ENCODE measurements around the gene CRTC2.

The CRTC2 gene

DNA sequence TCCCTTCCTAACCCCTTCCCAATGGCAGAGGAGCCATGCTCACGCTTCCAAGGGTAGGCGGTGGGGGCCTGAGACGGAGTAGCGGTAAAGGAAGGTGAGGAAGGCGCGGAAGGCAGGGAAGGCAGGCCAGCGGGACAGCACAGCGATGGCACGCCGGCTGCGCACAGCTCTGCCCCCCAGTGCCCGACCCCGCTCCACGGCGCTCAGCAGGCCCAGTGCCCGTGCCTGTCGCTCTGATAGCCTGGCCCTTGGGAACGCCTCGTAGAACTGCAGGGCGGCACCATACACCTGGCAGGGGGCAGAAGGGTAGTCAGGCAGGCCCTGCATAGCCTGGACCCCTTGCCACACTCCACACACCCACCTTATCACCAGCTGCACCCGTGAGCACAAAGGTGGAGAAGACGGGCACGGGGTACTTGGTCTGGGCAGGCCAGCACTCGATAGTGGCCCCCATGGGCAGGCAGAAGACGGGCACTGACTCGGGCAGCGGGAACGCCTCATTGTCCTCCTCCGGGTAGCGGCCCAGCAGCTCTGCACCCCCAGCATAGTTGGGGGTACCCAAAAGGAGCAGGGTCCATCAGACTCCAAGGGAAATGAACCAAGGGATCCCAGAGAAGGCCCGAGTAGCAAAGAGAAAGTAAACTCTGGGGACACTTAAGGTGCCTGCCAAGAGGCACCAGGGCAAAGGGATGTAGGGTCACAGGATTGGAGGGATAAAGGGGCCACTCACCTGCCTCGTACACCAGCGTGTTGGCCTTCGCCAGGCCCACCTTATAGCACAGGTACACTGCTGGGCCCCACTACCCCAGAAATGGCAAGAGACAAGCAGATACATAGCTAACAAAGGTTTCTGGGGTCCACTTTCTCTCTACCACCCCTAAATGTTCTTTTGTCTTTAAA lies 16.3 kb downstream of the CRTC2 start:
- DNase-seq (ENCODE audit: low read depth, low spot score): no peak
- TF ChIP-seq, protein P1, sequence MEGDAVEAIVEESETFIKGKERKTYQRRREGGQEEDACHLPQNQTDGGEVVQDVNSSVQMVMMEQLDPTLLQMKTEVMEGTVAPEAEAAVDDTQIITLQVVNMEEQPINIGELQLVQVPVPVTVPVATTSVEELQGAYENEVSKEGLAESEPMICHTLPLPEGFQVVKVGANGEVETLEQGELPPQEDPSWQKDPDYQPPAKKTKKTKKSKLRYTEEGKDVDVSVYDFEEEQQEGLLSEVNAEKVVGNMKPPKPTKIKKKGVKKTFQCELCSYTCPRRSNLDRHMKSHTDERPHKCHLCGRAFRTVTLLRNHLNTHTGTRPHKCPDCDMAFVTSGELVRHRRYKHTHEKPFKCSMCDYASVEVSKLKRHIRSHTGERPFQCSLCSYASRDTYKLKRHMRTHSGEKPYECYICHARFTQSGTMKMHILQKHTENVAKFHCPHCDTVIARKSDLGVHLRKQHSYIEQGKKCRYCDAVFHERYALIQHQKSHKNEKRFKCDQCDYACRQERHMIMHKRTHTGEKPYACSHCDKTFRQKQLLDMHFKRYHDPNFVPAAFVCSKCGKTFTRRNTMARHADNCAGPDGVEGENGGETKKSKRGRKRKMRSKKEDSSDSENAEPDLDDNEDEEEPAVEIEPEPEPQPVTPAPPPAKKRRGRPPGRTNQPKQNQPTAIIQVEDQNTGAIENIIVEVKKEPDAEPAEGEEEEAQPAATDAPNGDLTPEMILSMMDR (IDR thresholded peaks at IDR 0.05; ENCODE audit: low read depth, low read length): no peak
- in situ Hi-C loops (cut with HindIII; ENCODE audit: low sequenced_read_pairs): no loop called here
- H3K4me3 ChIP-seq (ENCODE audit: low read depth, low read length): no peak overlapping the region

DNA sequence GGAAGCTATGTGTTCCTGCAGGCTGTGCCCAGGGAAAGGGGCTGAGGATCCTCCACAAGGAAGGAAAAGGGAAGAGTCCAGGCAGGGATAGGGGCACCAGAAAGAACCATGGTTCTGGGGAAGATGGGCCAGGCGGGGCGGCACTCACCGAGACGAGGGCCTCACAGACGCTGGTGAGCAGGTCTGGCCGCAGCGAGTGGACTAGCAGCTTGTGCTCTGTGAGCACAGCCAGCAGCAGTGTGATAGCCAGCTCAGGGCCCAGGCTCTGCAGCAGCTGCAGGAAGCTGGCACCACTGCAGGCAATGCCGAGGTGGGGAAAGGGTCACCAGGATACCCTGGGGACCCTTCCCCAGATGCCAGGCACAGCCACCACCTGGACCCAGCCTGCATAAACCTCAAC lies 17.7 kb downstream of the CRTC2 start:
- TF ChIP-seq, protein P1 (IDR thresholded peaks at IDR 0.05; ENCODE audit: low read depth, low read length): no peak
- H3K4me3 ChIP-seq (ENCODE audit: low read depth, low read length): no peak overlapping the region
- in situ Hi-C loops (cut with HindIII; ENCODE audit: low sequenced_read_pairs): no loop called here
- no peak for DNase-seq (ENCODE audit: low read depth, low spot score)

DNA sequence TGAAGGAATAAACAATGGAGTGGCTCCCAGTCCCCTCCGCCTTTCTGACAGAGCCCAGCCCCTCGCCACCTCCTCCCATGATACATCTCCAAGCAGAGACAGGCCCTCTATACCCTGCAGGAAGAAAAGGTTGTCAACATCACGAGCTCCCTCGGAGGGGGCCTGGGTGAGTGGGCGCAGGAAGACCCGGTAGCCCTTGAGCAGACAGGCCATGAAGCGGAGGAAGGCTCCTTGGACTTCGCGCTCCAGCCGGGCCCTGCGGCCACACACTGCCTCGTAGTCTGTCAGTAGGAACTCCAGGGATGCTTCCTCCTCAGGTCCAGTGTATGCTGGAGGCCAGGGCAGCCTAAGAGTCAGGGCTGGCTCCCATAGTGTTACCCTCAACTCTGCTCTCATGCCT lies 18.9 kb downstream of the CRTC2 start:
- no peak for DNase-seq (ENCODE audit: low read depth, low spot score)
- TF ChIP-seq, protein P1 (IDR thresholded peaks at IDR 0.05; ENCODE audit: low read depth, low read length): no peak
- no peak overlapping the region for H3K4me3 ChIP-seq (ENCODE audit: low read depth, low read length)
- in situ Hi-C loops (cut with HindIII; ENCODE audit: low sequenced_read_pairs): no loop called here

DNA sequence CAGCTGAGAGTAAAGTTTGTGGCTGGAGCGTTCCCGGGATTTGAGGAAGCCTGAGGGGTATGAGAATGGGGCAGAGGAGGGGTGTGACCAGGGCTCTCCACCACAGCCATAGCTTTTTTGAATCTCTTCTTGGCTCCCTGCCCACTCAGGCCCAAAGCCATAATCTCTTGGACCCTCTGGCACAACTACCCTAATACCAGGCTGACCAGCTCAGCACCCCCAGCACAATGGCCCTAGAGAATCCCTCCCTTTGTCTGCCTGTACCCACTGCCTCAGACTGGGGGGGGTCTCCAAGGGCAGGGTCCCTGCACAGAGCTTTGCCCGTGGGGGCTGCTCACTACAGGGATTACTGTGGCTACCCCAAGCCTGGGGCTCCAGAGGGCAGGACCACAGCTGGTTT lies 19.4 kb downstream of the CRTC2 start:
- no peak overlapping the region for H3K4me3 ChIP-seq (ENCODE audit: low read depth, low read length)
- TF ChIP-seq, protein P1 (IDR thresholded peaks at IDR 0.05; ENCODE audit: low read depth, low read length): no peak
- in situ Hi-C loops (cut with HindIII; ENCODE audit: low sequenced_read_pairs): no loop called here
- no peak for DNase-seq (ENCODE audit: low read depth, low spot score)

DNA sequence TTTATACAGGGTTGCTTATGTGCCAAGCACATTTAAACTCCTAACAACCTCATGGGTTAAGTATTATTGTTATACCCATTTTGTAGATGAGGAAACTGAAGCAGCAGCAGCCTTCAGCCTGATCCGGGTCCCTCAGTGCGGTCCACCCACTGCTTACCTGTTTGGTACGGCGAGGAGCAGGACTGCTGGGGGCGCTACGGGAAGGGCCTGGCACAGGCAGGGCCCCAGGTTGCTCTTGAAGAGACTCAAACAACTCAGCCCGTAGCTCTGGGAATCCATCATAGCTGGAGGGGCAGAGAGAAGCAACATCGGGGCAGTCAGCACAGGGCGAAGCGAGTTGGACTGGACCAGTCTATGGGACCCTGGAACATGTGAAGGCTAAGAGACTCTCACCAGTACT lies 21.1 kb downstream of the CRTC2 start:
- in situ Hi-C loops (cut with HindIII; ENCODE audit: low sequenced_read_pairs): no loop called here
- no peak overlapping the region for H3K4me3 ChIP-seq (ENCODE audit: low read depth, low read length)
- TF ChIP-seq, protein P1 (IDR thresholded peaks at IDR 0.05; ENCODE audit: low read depth, low read length): no peak
- DNase-seq (ENCODE audit: low read depth, low spot score): no peak

DNA sequence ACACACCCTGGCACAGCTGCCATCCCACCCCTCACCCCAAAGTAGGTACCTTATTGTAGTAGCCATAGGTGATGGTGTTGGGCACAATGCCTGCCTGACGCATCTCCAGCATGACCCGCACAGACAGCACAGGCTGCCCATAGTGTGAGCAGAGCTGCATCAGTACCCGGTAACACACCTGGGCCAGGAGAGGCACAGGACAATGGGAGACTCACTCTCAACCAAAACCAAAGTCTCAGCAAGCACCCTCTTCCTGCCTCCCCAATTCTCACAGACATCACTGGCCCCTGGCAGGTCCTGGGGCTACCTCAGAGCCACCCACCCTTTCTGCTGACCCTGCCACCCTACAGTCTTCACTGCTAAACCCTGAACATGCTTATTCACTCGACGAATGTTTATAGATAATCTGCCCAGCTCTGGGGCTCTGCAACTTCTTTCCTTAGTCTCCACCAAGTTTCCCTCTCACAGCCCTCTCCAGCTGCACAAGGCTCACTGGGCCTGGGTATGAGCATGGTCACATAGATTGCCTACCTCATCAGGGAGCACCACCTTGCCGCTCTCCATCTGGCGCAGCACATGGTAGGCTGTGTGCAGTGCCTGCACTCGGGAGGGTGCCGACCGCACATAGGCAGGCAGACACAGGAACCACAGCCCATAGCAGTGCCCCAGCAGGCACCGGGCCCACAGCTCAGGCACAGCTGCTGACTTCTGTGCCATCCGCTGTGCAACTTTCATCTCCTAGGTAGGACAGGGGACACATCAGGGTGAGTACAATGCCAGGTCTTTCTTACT lies 22.2 kb downstream of the CRTC2 start:
- TF ChIP-seq, protein P1 (IDR thresholded peaks at IDR 0.05; ENCODE audit: low read depth, low read length): no peak
- H3K4me3 ChIP-seq (ENCODE audit: low read depth, low read length): no peak overlapping the region
- in situ Hi-C loops (cut with HindIII; ENCODE audit: low sequenced_read_pairs): no loop called here
- DNase-seq (ENCODE audit: low read depth, low spot score): no peak
